Measurements from ENCODE around the gene RAB44.

DNA sequence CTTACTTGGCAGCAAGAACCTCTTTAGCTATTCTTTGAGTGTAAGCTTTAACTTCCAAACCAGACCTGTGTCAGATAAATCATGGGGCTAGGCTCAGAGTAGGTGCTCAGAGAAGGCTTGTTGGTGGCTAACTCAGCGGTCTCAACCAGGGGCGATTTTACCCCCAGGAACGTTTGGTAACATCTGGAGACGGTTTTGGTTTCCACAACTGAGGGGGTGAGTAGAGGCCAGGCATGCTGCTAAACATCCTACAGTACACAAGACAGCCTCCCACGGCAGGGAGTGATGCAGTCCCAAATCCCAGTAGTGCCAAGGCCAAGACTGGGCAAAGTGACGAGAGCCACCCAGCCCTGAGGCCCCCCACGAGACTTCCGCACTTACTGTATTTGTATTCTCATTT, 59.2 kb downstream of the RAB44 start:
- TF ChIP-seq CTCF (IDR thresholded peaks at IDR 0.05), result no peak
- no peak for TF ChIP-seq ZFX (IDR thresholded peaks at IDR 0.05; ENCODE audit: borderline replicate concordance)
